HG03139 (cell line): ENCODE measurements around the gene LIPT1.
"Not testable (repeated sequence)": the region's sequence is repeated elsewhere in the genome, so short reads cannot be mapped to it uniquely, and the experiment has no call there.

Experiments used
- ATAC-seq: cut with Tn5 transposase; IDR thresholded peaks from one replicate; pipeline ENCODE4 v1.9.1; 2021; ENCODE audit not compliant: unreplicated experiment

Gene LIPT1

GRCh38 chr2:99171377-99172140 lies 16.8 kb downstream of the LIPT1 start:
- ATAC-seq = no peak

- peak; percentile 88 for ATAC-seq
Observed at GRCh38 chr2:99180755-99181623, 26.2 kb downstream of the LIPT1 start, which contains the start of the genes MITD1 and MRPL30. Gene MITD1, minus strand, starts transcription at chr2:99181058. Its CDS starts 77 bp downstream, at chr2:99180981. Gene MRPL30, plus strand, starts transcription at chr2:99181184. Its CDS starts 5,020 bp downstream, at chr2:99186204.

DNA sequence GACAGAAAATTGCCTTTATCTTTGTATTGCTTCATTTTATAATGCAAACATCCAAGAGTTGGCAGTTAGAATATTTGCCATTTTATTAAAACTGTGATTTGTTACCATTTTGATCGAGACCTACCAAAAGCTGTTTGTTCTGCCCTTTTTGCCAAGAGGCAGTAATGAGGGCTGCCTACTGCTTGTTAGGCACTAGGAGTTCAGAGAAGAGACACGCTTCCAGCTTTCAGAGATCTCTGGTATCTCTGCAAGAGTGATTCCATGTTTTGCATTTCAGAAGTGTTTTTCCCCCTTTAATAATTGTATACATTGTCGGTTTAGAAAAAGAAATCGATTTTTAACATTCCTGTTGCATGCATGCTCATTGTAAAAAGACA lies 26.8 kb downstream of the LIPT1 start:
- ATAC-seq = no peak

DNA sequence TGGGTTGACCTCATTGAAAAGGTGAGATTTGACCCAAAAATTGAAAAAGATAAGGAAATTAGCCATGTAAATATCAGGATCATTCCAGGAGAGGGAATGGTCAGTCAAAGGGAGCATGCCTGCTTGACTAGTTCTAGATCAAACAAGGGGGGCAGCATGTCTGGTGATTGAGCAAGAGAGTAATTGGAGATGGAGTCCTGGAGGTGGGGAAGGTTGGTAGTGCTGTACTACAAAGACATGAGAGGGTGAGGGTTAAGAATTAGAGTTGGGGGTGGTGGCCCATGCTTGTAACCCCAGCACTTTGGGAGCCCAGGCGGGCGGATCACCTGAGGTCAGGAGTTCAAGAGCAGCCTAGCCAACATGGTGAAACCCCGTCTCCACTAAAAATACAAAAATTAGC lies 28.3 kb downstream of the LIPT1 start:
- ATAC-seq = no peak

- ATAC-seq = no peak
Observed at GRCh38 chr2:99184811-99185210, 30.0 kb downstream of the LIPT1 start.

DNA sequence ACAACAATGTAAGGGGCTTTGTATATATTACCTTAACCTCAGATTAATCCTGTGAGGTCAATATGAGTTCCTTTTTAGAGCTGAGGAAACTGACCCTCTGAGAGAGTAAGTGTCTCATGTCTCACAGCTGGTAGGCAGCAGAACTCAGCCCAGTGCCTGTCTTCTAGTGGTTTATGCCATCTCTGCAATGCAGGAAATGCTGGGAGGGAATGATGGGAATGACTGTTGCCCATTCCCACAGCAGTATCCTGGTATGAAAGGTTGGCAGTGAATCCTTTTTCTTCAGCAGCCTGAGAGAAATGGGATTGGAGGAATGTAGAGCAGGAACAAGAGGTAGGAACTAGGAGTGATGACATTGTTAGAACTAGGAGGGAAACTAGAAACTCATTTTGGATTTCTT lies 32.2 kb downstream of the LIPT1 start:
- ATAC-seq = no peak

DNA sequence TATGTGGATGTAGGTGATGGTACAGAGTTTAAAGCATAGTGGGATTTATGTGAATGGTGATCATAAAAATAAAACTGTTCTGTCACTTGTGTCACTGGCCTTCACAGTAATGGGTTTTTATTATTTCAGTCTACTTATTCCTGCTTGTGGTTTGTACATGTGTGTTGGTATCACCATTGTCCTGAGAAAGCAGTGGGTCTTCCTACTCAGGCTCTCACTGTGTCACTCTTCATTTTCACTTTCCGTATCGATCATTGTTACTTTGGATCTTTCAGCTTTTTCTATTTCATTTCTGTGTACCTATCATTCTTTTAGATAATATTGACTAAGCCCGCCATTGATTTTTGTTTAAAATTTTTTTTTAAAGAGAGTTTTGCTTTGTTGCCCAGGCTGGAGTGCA lies 33.6 kb downstream of the LIPT1 start:
- no peak for ATAC-seq

- ATAC-seq = no peak
Observed at GRCh38 chr2:99190548-99190947, 35.8 kb downstream of the LIPT1 start.

- not testable (repeated sequence) for ATAC-seq
Observed at GRCh38 chr2:99192364-99192763, 37.6 kb downstream of the LIPT1 start.

DNA sequence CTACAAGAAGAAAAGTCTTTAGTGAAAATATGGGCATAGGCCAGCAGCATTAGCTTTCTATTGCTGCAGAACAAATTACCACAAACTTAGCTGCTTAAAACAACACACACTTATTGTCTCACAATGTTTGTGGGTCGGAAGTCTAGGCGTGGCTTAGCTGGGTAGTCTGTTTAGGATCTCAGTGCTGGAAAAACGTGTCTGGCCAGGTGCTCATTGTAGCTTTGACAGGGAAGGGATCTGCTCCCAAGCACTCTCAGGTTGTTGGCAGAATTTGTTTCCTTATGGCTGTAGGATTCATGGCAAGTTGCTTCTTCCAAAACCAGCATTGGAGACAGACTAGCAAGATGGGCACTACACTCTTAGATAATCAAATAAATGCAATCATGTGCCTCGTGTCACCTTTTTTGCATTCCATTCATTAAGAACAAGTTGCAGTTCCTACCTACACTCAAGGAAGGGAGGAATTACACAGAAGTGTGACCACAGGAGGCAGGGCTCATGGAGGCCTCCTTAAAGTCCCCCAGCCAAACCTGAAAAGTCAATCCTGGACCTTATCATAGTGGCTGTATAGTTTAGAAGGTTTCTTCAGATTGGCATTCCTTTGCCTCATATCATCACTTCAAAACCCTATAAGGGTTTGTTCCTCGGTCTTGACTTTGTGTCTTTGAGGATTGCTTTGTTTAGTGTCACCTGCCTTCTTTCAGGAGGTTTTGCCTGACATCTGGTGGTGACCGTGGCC lies 43.5 kb downstream of the LIPT1 start:
- ATAC-seq = no peak

GRCh38 chr2:99200076-99200800 lies 45.5 kb downstream of the LIPT1 start:
- no peak for ATAC-seq

DNA sequence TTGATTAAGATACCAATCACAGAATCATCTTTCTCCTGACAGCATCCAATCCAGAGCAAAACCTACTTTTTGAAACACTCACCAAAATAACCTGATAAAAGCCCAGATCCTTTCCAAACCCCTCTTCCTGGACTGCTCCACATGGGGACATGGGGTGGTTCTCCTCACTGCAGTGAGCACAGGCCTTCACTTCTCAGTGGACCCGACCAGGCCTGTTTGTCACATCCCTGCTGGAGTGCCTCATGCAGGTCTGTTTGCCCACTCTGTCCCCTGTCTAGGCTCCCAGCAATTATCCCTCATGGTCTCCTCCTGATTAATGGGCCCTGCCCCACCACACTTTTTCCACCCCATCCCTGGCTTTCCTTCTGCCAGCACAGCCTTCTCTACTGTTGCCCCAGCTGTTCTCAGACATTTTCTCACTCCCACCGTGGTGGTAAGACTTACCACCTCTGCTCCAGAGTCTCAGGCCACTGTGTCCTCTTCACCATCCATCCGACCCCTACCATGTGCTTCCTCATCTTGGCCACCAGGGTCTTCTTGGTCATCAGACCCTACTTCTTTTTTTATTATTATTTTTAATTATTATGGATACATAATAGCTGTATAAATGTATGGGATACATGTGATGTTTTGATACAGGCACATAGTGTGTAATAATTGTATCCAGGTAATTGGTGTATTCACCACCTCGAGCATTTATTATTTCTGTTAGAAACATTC lies 47.4 kb downstream of the LIPT1 start:
- ATAC-seq = no peak

DNA sequence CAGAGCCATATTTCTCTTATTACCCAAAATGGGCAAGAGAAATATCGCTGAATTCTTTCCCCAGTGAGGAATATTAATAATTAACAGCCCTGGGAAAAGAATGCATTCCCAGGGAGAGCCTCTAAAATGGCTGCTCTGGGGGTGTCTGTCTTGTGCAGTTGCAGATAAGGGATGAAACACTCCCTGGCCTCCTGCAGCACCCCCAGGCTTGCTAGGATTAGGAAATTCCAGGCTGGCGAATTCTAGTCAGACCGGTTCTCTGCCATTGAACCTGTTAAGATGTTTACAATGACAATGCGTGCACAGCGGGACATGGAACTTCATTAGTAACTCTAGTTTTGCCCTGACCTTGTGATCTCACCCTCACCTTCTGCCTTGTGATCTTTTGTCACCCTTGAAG lies 50.7 kb downstream of the LIPT1 start:
- ATAC-seq = no peak
